ENCODE results near the gene SLC9C2.
"Not testable (repeated sequence)": the region's sequence is repeated elsewhere in the genome, so short reads cannot be mapped to it uniquely, and the experiment has no call there.

SLC9C2 gene

DNA sequence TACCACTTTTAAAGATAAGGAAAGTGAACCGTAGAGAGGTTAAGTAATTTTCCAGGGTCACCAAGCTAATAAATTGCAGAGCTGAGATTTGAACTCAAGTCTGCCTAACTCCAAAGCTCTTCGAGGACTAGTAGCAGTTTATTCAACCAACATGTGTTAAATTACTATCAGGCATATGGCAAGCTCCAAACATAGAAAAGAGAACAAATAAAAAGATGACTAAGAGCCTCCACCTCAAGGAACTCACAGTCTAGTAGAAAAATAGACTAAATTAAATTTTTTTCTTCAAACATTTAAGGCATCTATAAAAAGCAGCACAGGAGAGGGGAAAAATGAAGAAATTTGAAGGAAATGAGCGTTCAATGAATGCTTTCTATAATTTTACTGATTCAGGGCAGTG lies 22.2 kb downstream of the SLC9C2 start:
- H3K4me3 ChIP-seq (ENCODE audit: low read depth, low read length), result no peak overlapping the region

DNA sequence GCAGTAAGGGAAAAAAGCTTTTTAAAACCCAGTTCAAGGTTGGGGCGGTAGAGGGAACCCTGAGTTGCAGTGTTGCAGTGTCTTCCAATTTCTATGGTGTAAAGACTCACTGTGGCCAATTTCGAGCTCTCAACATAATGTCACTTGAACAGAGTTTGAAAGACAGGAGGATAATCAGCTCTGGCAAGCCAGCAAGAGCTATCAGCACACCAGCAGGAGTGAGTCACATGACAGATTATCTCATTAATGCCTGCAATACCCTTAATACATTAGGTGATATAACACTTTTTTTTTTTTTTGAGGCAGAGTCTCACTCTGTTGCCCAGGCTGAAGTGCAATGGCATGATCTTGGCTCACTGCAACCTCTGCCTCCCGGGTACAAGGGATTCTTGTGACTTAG lies 22.8 kb downstream of the SLC9C2 start:
- H3K4me3 ChIP-seq (ENCODE audit: low read depth, low read length), result no peak overlapping the region

- no peak overlapping the region for H3K4me3 ChIP-seq (ENCODE audit: low read depth, low read length)
Observed at GRCh38 chr1:173573596-173573995, 29.3 kb downstream of the SLC9C2 start.

GRCh38 chr1:173572201-173572873 lies 30.5 kb downstream of the SLC9C2 start:
- H3K4me3 ChIP-seq (ENCODE audit: low read depth, low read length), result no peak overlapping the region

DNA sequence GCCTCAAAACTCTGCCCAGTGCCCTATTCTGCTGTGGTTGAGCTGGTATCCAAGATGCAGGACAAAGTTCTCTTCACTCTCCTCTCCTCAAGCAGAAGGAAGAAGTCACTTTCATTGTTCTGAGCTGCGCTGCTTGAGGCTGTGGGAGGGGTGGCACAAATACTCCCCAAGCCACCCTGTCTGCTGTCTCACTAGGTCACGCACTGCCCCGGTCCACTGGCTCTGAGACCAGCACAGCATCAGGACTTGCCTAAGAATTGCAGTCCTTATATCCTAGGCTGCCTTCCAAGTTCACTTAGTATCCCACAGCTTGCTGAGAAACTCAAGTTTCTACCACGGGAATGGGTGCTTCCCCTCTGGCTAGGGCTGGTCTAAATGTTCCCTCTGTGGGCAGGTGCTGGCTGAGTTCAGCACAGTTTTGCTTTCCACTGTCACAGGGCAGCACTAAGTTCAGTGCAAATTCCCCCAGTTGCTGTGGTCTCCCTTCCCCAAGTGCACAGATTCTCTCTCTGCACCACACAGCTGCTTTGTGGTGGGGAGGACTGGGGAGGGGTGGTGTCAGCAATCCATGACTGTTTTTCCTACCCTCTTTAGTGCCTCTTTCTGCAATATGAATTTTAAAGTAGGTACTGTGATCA lies 32.4 kb downstream of the SLC9C2 start:
- H3K4me3 ChIP-seq (ENCODE audit: low read depth, low read length), result no peak overlapping the region

- no peak overlapping the region for H3K4me3 ChIP-seq (ENCODE audit: low read depth, low read length)
Observed at GRCh38 chr1:173568483-173568882, 34.4 kb downstream of the SLC9C2 start.

- H3K4me3 ChIP-seq (ENCODE audit: low read depth, low read length), result not testable (repeated sequence)
Observed at GRCh38 chr1:173563846-173564245, 39.0 kb downstream of the SLC9C2 start.

DNA sequence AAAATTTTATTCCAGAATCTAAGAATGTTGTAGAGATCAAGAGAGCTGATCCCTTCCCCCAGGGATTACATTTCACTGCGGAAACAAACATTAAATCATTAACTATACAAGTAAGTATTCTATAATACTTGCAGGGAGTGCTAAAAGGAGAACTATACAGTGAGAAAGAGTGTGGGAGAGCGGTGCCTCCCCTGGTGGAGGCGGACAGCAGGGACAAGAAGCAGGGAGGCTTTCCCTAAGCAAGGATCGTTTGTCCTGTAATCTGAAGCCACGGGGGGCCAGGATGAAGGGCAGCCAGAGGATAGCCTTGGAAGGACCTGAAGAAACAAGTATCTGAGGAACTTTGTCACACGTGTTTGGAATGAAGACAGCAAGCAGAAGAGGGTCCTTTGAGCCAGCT lies 40.1 kb downstream of the SLC9C2 start:
- no peak overlapping the region for H3K4me3 ChIP-seq (ENCODE audit: low read depth, low read length)

GRCh38 chr1:173561263-173561662 lies 41.6 kb downstream of the SLC9C2 start:
- no peak overlapping the region for H3K4me3 ChIP-seq (ENCODE audit: low read depth, low read length)

- H3K4me3 ChIP-seq (ENCODE audit: low read depth, low read length), result no peak overlapping the region
Observed at GRCh38 chr1:173560285-173560880, 42.5 kb downstream of the SLC9C2 start.

DNA sequence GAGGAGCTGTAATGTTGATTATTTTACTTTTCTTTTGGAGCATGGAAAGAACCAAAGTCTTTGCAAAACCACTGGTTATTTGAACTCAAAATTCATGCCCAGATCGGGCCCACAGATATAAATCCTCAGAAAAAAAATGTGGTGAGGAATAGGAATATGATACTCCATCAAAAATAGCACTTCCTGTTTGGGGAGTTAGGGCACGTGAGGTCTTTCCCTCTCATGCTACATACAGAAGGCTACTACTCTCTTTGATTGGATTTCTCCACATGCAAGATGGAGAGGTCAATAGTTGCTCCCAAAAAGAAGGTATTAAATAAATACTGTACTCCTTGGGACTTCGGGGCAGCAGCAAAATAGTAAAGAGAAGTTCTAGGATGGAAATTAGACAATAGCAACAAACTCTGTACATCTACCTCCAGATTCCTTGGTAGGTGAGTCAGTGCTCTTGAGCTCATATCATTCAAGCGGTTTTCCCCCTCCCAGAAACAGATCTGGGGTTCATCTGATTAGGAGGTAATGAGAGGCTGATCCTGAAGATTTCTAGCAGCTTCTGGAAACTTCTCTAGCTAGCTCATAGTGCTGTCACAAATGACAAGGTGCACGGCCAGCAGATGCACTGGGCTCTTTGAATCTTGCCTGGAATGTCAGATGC lies 47.1 kb downstream of the SLC9C2 start:
- H3K4me3 ChIP-seq (ENCODE audit: low read depth, low read length), result no peak overlapping the region

- no peak overlapping the region for H3K4me3 ChIP-seq (ENCODE audit: low read depth, low read length)
Observed at GRCh38 chr1:173554541-173555250, 48.2 kb downstream of the SLC9C2 start.

DNA sequence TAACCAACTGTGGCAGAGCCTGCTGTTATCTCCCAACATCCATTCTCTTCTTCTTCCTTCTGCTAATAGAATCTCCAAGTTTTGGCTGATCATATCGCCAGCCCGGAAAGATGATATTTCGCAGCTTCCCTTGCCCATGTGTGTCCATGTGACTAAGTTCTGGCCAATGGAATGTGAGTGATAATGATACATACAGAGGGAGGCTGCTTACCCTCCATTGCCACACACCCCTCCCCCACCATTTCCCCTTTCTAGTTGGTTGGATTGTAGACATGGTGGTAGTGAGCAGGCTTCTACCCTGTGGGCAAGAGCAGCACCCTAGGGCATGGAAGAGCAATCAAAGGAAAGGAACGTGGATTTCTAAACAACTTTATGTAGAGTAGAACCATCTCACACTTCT lies 48.8 kb downstream of the SLC9C2 start:
- H3K4me3 ChIP-seq (ENCODE audit: low read depth, low read length), result no peak overlapping the region

GRCh38 chr1:173553312-173553711 lies 49.6 kb downstream of the SLC9C2 start:
- no peak overlapping the region for H3K4me3 ChIP-seq (ENCODE audit: low read depth, low read length)

GRCh38 chr1:173551699-173552098 lies 51.2 kb downstream of the SLC9C2 start:
- H3K4me3 ChIP-seq (ENCODE audit: low read depth, low read length), result no peak overlapping the region

DNA sequence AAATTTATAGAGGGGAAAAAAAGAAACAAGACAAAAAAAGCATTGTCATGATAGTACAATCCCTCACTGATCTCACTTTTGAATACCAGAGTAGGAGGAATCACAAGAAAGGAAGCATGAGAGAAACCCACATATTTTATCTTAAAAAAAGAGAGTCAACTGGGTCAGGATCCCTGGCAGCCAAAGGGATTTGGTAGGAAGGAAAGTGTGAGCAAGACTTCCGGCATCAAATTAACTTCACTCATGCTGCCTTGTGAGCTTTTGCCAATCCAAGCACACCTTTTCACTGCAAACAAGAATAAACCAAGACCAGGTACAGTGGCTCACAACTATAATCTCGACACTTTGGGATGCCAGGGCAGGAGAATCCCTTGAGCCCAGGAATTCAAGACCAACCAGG lies 53.1 kb downstream of the SLC9C2 start:
- no peak overlapping the region for H3K4me3 ChIP-seq (ENCODE audit: low read depth, low read length)

DNA sequence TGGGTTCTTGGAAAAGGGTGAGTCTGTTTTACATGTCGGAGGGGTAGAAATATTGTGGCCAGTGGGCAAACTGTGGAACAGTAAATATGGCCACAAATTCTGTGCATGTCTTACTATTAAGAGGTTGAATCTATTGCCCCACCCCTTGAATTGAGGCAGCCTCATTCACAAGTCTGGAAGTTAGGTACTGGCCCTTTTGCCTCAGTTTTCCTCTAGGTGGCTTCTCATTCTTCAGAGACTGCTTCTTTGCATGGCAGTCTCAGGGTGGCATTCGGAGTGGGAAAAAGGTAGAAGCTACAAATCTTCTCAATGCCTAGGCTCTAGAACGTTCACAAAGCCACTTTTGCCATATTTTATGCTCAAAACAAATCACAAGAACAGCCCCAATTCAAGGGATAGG lies 57.2 kb downstream of the SLC9C2 start:
- no peak overlapping the region for H3K4me3 ChIP-seq (ENCODE audit: low read depth, low read length)

- H3K4me3 ChIP-seq (ENCODE audit: low read depth, low read length), result no peak overlapping the region
Observed at GRCh38 chr1:173536223-173536622, 66.6 kb downstream of the SLC9C2 start.

DNA sequence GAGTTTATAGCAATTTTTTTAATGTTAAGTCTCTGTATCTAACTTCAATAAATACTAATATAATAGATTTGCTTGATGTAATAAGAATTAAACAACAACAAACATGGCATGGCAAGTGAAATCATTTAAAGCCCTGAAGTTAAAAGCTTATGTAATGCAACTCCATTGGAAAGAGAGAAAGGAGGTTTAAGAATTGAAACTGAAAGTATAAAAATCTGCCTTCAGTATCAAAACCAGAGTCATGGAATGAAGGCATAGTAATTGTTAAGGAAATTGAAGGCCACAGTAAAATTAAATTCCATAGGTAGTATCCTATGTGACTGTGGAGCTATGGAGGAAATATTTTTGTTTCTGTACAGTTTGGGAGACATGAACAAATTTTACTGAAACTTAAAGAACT lies 70.6 kb downstream of the SLC9C2 start:
- H3K4me3 ChIP-seq (ENCODE audit: low read depth, low read length), result no peak overlapping the region

DNA sequence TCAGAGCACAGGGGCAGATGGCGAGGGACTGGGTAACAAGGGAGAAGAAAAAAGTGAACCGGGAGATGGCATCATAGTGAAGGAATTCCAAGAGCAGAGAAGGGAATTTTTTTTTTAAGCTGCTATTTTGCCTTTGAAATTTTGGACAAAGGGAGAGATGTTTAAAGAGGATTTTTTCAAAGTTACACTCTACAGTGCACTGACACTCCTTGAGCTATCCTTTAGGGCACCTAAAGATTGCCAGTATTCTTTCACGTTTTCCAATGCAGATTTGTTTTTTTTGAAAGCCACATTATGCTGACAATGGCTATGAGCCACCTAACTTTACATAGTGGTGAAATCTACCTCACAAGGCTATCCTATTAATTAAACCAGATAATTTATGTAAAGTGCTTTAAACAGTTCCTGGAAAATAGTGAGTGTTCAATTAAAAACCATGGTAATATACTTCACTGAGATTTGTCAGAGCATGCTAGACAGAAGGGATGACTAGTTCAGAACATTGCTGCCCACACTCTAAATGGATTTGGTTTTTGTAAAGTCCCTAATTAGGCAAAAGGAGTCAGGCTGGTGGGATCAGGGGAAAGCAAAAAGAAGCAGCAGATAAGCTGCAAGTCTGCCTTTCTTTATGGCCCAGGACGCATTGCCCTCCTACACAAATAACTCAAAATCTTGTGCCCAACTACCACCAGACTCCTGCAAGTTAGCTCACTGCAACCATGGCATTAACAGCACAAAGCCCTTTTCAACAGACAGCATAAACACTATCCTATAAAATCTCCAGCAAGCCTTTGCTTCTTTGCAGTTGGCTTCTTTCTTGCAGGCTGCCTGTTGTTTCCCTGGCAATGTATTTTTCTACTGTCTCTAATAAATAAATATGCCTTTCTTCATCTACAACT lies 71.8 kb downstream of the SLC9C2 start:
- H3K4me3 ChIP-seq (ENCODE audit: low read depth, low read length), result no peak overlapping the region
